ENCODE results near the gene LITAF. TPM values are rescaled to one million over a fixed set of nuclear protein-coding genes. Genes with fewer than 3 reads are reported as not detected.

The LITAF gene
- polyA plus RNA-seq, 3 donors = 67.9 to 118 (median 69.0) TPM

DNA sequence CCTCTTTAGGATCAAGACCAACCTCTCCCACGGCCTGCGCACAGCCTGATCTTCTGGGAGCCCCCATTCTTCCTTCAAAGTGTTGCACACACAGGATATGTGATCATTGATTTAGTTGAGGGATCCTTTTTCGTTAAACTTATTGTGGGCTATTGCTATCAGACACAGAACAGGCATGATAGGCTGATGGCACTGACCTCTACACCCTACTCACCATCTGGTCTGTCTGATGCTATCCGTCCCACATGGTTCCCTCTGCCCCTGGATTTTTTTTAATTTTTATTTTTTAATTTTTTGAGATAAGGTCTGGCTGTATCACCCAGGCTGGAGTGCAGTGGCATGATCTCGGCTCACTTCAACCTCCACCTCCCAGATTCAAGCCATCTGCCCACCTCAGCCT, 19.2 kb upstream of the LITAF start:
- Histone ChIP-seq H3K79me2 (ENCODE audit: insufficient read depth, low read length) (no peaks in the 10 kb centered on the region), H3K4me2 (replicated peaks; ENCODE audit: extremely low read depth, low read length, poor library complexity, severe bottlenecking) (no peak overlapping the region), H3K4me3 (replicated peaks in 1 of 3; ENCODE audit: low read depth in 2 of 3, low read length in 3 of 3) (no peak overlapping the region), H3K27me3 (ENCODE audit: control insufficient read depth in 2 of 2, insufficient read depth in 2 of 2, low read length in 2 of 2) (no peaks in the 10 kb centered on the region), H3K4me1 (ENCODE audit: control insufficient read depth in 1 of 2, insufficient read depth in 2 of 2, low read length in 2 of 2) (peaks cover 37 to 38% of the 10 kb centered on the region in 2 donors), H3K9ac (ENCODE audit: insufficient read depth, low read length, poor library complexity, severe bottlenecking) (no peak overlapping the region), H3K27ac (ENCODE audit: low read depth in 1 of 2, low read length in 2 of 2) (no peak overlapping the region), H3K36me3 (replicated peaks in 1 of 2; ENCODE audit: control insufficient read depth in 1 of 2, insufficient read depth in 2 of 2, low read length in 2 of 2) (no peaks in the 10 kb centered on the region), H3K9me3 (replicated peaks in 1 of 2; ENCODE audit: control insufficient read depth in 1 of 2, insufficient read depth in 1 of 2, low read length in 2 of 2) (no peaks in the 10 kb centered on the region), H4K20me1 (ENCODE audit: insufficient read depth, low read length) (no peaks in the 10 kb centered on the region), H2AFZ (ENCODE audit: insufficient read depth, low read depth, low read length, poor library complexity, severe bottlenecking) (no peak overlapping the region)
- no peaks in the 10 kb centered on the region for H3K9me3 Mint-ChIP-seq
- TF ChIP-seq CTCF (IDR thresholded peaks at IDR 0.05) = no peak
- H3K4me1 Mint-ChIP-seq = peaks cover 43% of the 10 kb centered on the region
- no peak overlapping the region for H3K27ac Mint-ChIP-seq
- WGBS (ENCODE audit: insufficient coverage) = no CpG with 5 or more reads among the region's 5 CpGs
- peaks cover under 1 to 14% (median 6%) of the 10 kb centered on the region in 3 donors for H3K27me3 Mint-ChIP-seq (ENCODE audit: low read depth in 3 of 3)
- intact Hi-C loops (cut with micrococcal nuclease) = no loop called here
- peaks cover 0 to 3% of the 10 kb centered on the region in 2 donors for H3K36me3 Mint-ChIP-seq
- H3K4me3 Mint-ChIP-seq = no peak overlapping the region
- no peak for DNase-seq

DNA sequence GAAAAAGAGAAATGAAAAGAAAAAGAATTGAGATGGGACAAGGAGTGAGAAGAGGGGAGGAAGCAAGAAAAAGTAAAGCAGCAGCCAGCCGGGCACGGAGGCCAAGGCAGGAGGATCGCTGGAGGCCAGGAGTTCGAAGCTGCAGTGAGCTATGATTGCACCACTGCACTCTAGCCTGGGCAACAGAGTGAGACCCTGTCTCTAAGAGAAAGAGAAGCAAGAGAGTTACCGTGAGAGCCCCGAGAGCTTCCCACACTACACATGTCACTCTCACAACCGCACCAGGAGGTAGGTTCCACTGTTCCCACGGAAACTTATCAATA, 18.8 kb upstream of the LITAF start:
- Histone ChIP-seq H3K9me3 (replicated peaks in 1 of 2; ENCODE audit: control insufficient read depth in 1 of 2, insufficient read depth in 1 of 2, low read length in 2 of 2) (no peaks in the 10 kb centered on the region), H4K20me1 (ENCODE audit: insufficient read depth, low read length) (no peaks in the 10 kb centered on the region), H3K9ac (ENCODE audit: insufficient read depth, low read length, poor library complexity, severe bottlenecking) (no peak overlapping the region), H3K27ac (ENCODE audit: low read depth in 1 of 2, low read length in 2 of 2) (no peak overlapping the region), H3K4me1 (ENCODE audit: control insufficient read depth in 1 of 2, insufficient read depth in 2 of 2, low read length in 2 of 2) (peaks cover 33 to 35% of the 10 kb centered on the region in 2 donors), H3K4me3 (replicated peaks in 1 of 3; ENCODE audit: low read depth in 2 of 3, low read length in 3 of 3) (no peak overlapping the region), H3K36me3 (replicated peaks in 1 of 2; ENCODE audit: control insufficient read depth in 1 of 2, insufficient read depth in 2 of 2, low read length in 2 of 2) (no peaks in the 10 kb centered on the region), H2AFZ (ENCODE audit: insufficient read depth, low read depth, low read length, poor library complexity, severe bottlenecking) (no peak overlapping the region), H3K79me2 (ENCODE audit: insufficient read depth, low read length) (no peaks in the 10 kb centered on the region), H3K4me2 (replicated peaks; ENCODE audit: extremely low read depth, low read length, poor library complexity, severe bottlenecking) (no peak overlapping the region), H3K27me3 (ENCODE audit: control insufficient read depth in 2 of 2, insufficient read depth in 2 of 2, low read length in 2 of 2) (no peaks in the 10 kb centered on the region)
- intact Hi-C loops (cut with micrococcal nuclease) = no loop called here
- peaks cover 0 to 12% (median 6%) of the 10 kb centered on the region in 3 donors for H3K27me3 Mint-ChIP-seq (ENCODE audit: low read depth in 3 of 3)
- H3K4me1 Mint-ChIP-seq = peaks cover 39% of the 10 kb centered on the region
- H3K4me3 Mint-ChIP-seq = no peak overlapping the region
- peaks cover 0 to 3% of the 10 kb centered on the region in 2 donors for H3K36me3 Mint-ChIP-seq
- TF ChIP-seq CTCF (IDR thresholded peaks at IDR 0.05) = no peak
- WGBS (ENCODE audit: insufficient coverage) = 90% methylated on average over 7 of the region's 8 CpGs
- H3K9me3 Mint-ChIP-seq = no peaks in the 10 kb centered on the region
- peak overlapping the region in 1 of 7 donors; percentile 37 for H3K27ac Mint-ChIP-seq
- DNase-seq = no peak

All from CD14-positive monocyte (primary cell).